ENCODE results near the gene RFX4. TPM values are rescaled to one million over a fixed set of nuclear protein-coding genes. Genes with fewer than 3 reads are reported as not detected.

RFX4 gene
- total RNA-seq, 1 experiment from 2014 or later, result not detected

GRCh38 chr12:106651552-106651951 is 68.7 kb downstream of the RFX4 start:
- ChIA-PET POLR2A (ENCODE audit: low non-redundant PET) (no interaction called here), CTCF (no interaction called here)
- no peaks in the 10 kb centered on the region for H3K9me3 ChIP-seq (ENCODE audit: low read depth, low read length, poor library complexity, severe bottlenecking)
- TF ChIP-seq EZH2 (IDR thresholded peaks at IDR 0.05; ENCODE audit: borderline replicate concordance, low read depth, low read length, poor library complexity, severe bottlenecking) (no peak), CTCF (conservative IDR thresholded peaks at IDR 0.05; ENCODE audit: low read depth, low read length) (no peak)
- intact Hi-C loops (cut with micrococcal nuclease; ENCODE audit: unreplicated experiment), result no loop called here
- DNase-seq (ENCODE audit: low spot score), result no peak
- no peaks in the 10 kb centered on the region for H3K4me1 ChIP-seq (ENCODE audit: insufficient read depth, low read length, poor library complexity, severe bottlenecking)
- H3K27me3 ChIP-seq (replicated peaks; ENCODE audit: insufficient read depth, low read depth, low read length, poor library complexity), result peaks cover 16% of the 10 kb centered on the region
- BruUV-seq (replicated peaks), result no TSS peak
- H3K36me3 ChIP-seq (ENCODE audit: insufficient read depth, low read length, poor library complexity, severe bottlenecking), result no peaks in the 10 kb centered on the region
- no peak overlapping the region for H3K4me3 ChIP-seq (ENCODE audit: low read depth, low read length, poor library complexity, severe bottlenecking)
- H3K27ac ChIP-seq (ENCODE audit: low read depth, low read length, poor library complexity, severe bottlenecking), result no peak overlapping the region

- Histone ChIP-seq H3K27me3 (replicated peaks; ENCODE audit: insufficient read depth, low read depth, low read length, poor library complexity) (peaks cover 26% of the 10 kb centered on the region), H3K27ac (ENCODE audit: low read depth, low read length, poor library complexity, severe bottlenecking) (no peak overlapping the region), H3K9me3 (ENCODE audit: low read depth, low read length, poor library complexity, severe bottlenecking) (no peaks in the 10 kb centered on the region), H3K4me1 (ENCODE audit: insufficient read depth, low read length, poor library complexity, severe bottlenecking) (no peaks in the 10 kb centered on the region), H3K4me3 (ENCODE audit: low read depth, low read length, poor library complexity, severe bottlenecking) (no peak overlapping the region), H3K36me3 (ENCODE audit: insufficient read depth, low read length, poor library complexity, severe bottlenecking) (no peaks in the 10 kb centered on the region)
- TF ChIP-seq CTCF (conservative IDR thresholded peaks at IDR 0.05; ENCODE audit: low read depth, low read length) (no peak), EZH2 (IDR thresholded peaks at IDR 0.05; ENCODE audit: borderline replicate concordance, low read depth, low read length, poor library complexity, severe bottlenecking) (no peak)
- ChIA-PET POLR2A (ENCODE audit: low non-redundant PET) (no interaction called here), CTCF (no interaction called here)
- intact Hi-C loops (cut with micrococcal nuclease; ENCODE audit: unreplicated experiment), result no loop called here
- DNase-seq (ENCODE audit: low spot score), result no peak
- BruUV-seq (replicated peaks), result no TSS peak
These were observed 69.8 kb downstream of the RFX4 start for GRCh38 chr12:106652510-106653015.

GRCh38 chr12:106655577-106655976 is 72.8 kb downstream of the RFX4 start:
- Histone ChIP-seq H3K36me3 (ENCODE audit: insufficient read depth, low read length, poor library complexity, severe bottlenecking) (no peaks in the 10 kb centered on the region), H3K27me3 (replicated peaks; ENCODE audit: insufficient read depth, low read depth, low read length, poor library complexity) (peaks cover 32% of the 10 kb centered on the region), H3K4me1 (ENCODE audit: insufficient read depth, low read length, poor library complexity, severe bottlenecking) (no peaks in the 10 kb centered on the region), H3K9me3 (ENCODE audit: low read depth, low read length, poor library complexity, severe bottlenecking) (no peaks in the 10 kb centered on the region), H3K4me3 (ENCODE audit: low read depth, low read length, poor library complexity, severe bottlenecking) (no peak overlapping the region), H3K27ac (ENCODE audit: low read depth, low read length, poor library complexity, severe bottlenecking) (no peak overlapping the region)
- TF ChIP-seq EZH2 (IDR thresholded peaks at IDR 0.05; ENCODE audit: borderline replicate concordance, low read depth, low read length, poor library complexity, severe bottlenecking) (no peak), CTCF (conservative IDR thresholded peaks at IDR 0.05; ENCODE audit: low read depth, low read length) (no peak)
- no peak for DNase-seq (ENCODE audit: low spot score)
- no TSS peak for BruUV-seq (replicated peaks)
- POLR2A ChIA-PET (ENCODE audit: low non-redundant PET), result no interaction called here
- CTCF ChIA-PET, result no interaction called here
- intact Hi-C loops (cut with micrococcal nuclease; ENCODE audit: unreplicated experiment), result no loop called here

Measured in A673 (cell line).